Neural progenitor cell (in vitro differentiated cells): ENCODE data around the gene PTPRN2. TPM values are rescaled to one million over a fixed set of nuclear protein-coding genes. Genes with fewer than 3 reads are reported as not detected.

Experiments
- DNase-seq: peaks from one replicate; pipeline ENCODE4 v3.0.0-alpha.2; 2016; ENCODE audit warnings: low spot score
- H2AFZ ChIP-seq: fragments of 200-600 bp; sonication (generic); replicated peaks from 2 replicates; pipeline ENCODE4 v1.6.1; 2016; ENCODE audit warnings: antibody characterized with exemption
- H3F3A ChIP-seq: fragments of 200-600 bp; sonication (generic); 2 replicates; pipeline ENCODE4 v1.6.1; 2016; ENCODE audit warnings: antibody characterized with exemption, low read depth
- H3K27ac ChIP-seq: fragments of 200-600 bp; sonication (generic); 2 replicates; pipeline ENCODE4 v1.5.1; 2016; ENCODE audit warnings: mild to moderate bottlenecking
- H3K27me3 ChIP-seq: fragments of 200-600 bp; sonication (generic); 2 replicates; pipeline ENCODE4 v1.6.1; 2016; ENCODE audit warnings: mild to moderate bottlenecking, moderate library complexity
- H3K36me3 ChIP-seq: fragments of 200-600 bp; sonication (generic); 2 replicates; pipeline ENCODE4 v1.5.1; 2016
- H3K4me1 ChIP-seq: fragments of 200-600 bp; sonication (generic); 2 replicates; pipeline ENCODE4 v1.6.1; 2016; ENCODE audit warnings: mixed run types
- H3K4me2 ChIP-seq: fragments of 200-600 bp; sonication (generic); 2 replicates; pipeline ENCODE4 v1.6.1; 2016
- H3K4me3 ChIP-seq: fragments of 200-600 bp; sonication (generic); 2 replicates; pipeline ENCODE4 v1.5.1; 2016
- H3K79me2 ChIP-seq: fragments of 200-600 bp; sonication (generic); 2 replicates; pipeline ENCODE4 v1.6.1; 2016; ENCODE audit warnings: low read depth
- H3K9ac ChIP-seq: fragments of 200-600 bp; sonication (generic); 2 replicates; pipeline ENCODE4 v1.6.1; 2016
- H3K9me3 ChIP-seq: fragments of 200-600 bp; sonication (generic); 2 replicates; pipeline ENCODE4 v1.5.1; 2016; ENCODE audit warnings: low read depth
- H4K20me1 ChIP-seq: fragments of 200-600 bp; sonication (generic); 2 replicates; pipeline ENCODE4 v1.6.1; 2016; ENCODE audit warnings: low read depth
- H3K27ac Mint-ChIP-seq: 3 replicates; pipeline ENCODE4 v1.8.0; 2021; ENCODE audit warnings: mixed read lengths
- H3K27me3 Mint-ChIP-seq: 2 replicates; pipeline ENCODE4 v1.8.0; 2022; ENCODE audit warnings: low read depth, mild to moderate bottlenecking, inconsistent platforms, moderate library complexity, mixed read lengths; ENCODE audit not compliant: insufficient read depth
- H3K36me3 Mint-ChIP-seq: 3 replicates; pipeline ENCODE4 v1.8.0; 2021; ENCODE audit warnings: mixed read lengths
- H3K4me1 Mint-ChIP-seq: 3 replicates; pipeline ENCODE4 v1.8.0; 2021; ENCODE audit warnings: mixed read lengths
- H3K4me3 Mint-ChIP-seq: 3 replicates; pipeline ENCODE4 v1.8.0; 2021; ENCODE audit warnings: mild to moderate bottlenecking, moderate library complexity, mixed read lengths
- H3K9me3 Mint-ChIP-seq: 3 replicates; pipeline ENCODE4 v1.8.0; 2020; ENCODE audit warnings: mixed read lengths
- CTCF ChIP-seq: fragments of 200-600 bp; sonication (generic); IDR thresholded peaks from 2 replicates; pipeline ENCODE4 v1.5.1; 2017; ENCODE audit warnings: antibody characterized with exemption, mild to moderate bottlenecking
- EZH2 ChIP-seq: fragments of 200-600 bp; sonication (generic); IDR thresholded peaks from 2 replicates; pipeline ENCODE4 v1.6.1; 2017; ENCODE audit warnings: antibody characterized with exemption, mild to moderate bottlenecking, moderate library complexity
- EZH2phosphoT487 ChIP-seq: fragments of 200-600 bp; sonication (generic); IDR thresholded peaks from 2 replicates; pipeline ENCODE4 v1.6.1; 2017; ENCODE audit warnings: antibody characterized with exemption
- total RNA-seq: library from RNA; depleted of rRNA; stranded (reverse); fragments of >200 nt; gene quantifications from 2 replicates; pipeline ENCODE4 v1.2.3, GENCODE V29; 2015; ENCODE audit warnings: low replicate concordance

Gene PTPRN2
- total RNA-seq, 1 donor from 2014 or later = 3.0 TPM

DNA sequence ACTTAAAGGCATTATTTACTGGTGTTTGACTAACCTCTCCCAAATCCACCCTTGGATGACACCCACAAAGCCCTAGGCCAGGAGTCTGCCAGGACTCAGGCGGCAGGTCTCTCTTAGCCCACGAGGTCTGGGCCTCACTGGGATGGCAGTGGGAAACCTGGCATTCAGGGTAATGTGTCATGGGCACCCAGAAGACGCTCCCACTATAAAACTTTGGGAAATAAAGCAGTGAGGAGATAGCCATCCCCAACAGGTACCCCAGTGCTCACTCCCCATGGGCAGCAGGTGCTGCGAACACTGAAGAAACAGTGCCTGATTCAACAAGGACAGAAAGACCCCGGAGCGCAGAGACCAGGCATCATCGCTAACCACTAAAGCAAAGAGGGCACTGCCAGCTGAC lies 14.4 kb upstream of the PTPRN2 start:
- no peaks in the 10 kb centered on the region for H3K27me3 Mint-ChIP-seq

DNA sequence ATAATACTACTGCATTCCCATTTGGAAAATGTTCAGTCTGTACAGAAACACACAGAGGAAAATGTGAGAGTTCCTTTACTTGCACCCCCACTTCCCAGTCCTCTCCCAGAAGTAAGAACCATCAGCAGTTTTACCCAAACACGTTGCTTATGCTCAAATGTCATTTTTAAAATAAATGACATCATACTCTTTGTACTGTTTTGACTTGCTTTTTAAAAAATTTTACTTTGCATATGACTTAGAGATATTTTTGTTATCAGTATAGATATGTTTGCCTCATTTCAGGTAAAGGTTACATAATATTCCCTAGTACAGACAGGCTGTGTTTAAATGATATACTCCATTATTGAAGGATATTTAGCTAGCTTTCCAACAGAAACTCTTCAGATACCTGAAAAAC lies 13.5 kb upstream of the PTPRN2 start:
- no peaks in the 10 kb centered on the region for H3K36me3 Mint-ChIP-seq
- H3F3A ChIP-seq = no peaks in the 10 kb centered on the region
- peaks cover 1% of the 10 kb centered on the region for H3K27me3 Mint-ChIP-seq
- no peak overlapping the region for H3K27ac ChIP-seq
- H3K36me3 ChIP-seq = no peaks in the 10 kb centered on the region
- H3K4me3 ChIP-seq = no peak overlapping the region
- TF ChIP-seq CTCF = no peak
- no peak for TF ChIP-seq EZH2
- TF ChIP-seq EZH2phosphoT487 = no peak
- no peaks in the 10 kb centered on the region for H4K20me1 ChIP-seq
- H3K4me2 ChIP-seq = no peak overlapping the region
- H3K4me1 ChIP-seq = no peaks in the 10 kb centered on the region
- H3K9me3 Mint-ChIP-seq = no peaks in the 10 kb centered on the region
- no peak overlapping the region for H3K4me3 Mint-ChIP-seq
- H3K9ac ChIP-seq = no peak overlapping the region
- no peaks in the 10 kb centered on the region for H3K27me3 ChIP-seq
- no peaks in the 10 kb centered on the region for H3K9me3 ChIP-seq
- H3K79me2 ChIP-seq = no peaks in the 10 kb centered on the region
- no peak overlapping the region for H2AFZ ChIP-seq
- no peak overlapping the region for H3K27ac Mint-ChIP-seq
- H3K4me1 Mint-ChIP-seq = no peaks in the 10 kb centered on the region
- DNase-seq = no peak

More for the DNA sequence above, 14.4 kb upstream of the PTPRN2 start:
- H3K27ac ChIP-seq = no peak overlapping the region
- TF ChIP-seq CTCF (no peak), EZH2phosphoT487 (no peak), EZH2 (no peak)
- Mint-ChIP-seq H3K36me3 (no peaks in the 10 kb centered on the region), H3K27ac (no peak overlapping the region), H3K9me3 (no peaks in the 10 kb centered on the region), H3K4me1 (no peaks in the 10 kb centered on the region), H3K4me3 (no peak overlapping the region)
- no peaks in the 10 kb centered on the region for H3K79me2 ChIP-seq
- no peaks in the 10 kb centered on the region for H3F3A ChIP-seq
- H3K27me3 ChIP-seq = no peaks in the 10 kb centered on the region
- no peak overlapping the region for H2AFZ ChIP-seq
- no peak for DNase-seq
- no peak overlapping the region for H3K9ac ChIP-seq
- H4K20me1 ChIP-seq = no peaks in the 10 kb centered on the region
- H3K4me1 ChIP-seq = no peaks in the 10 kb centered on the region
- no peak overlapping the region for H3K4me3 ChIP-seq
- H3K9me3 ChIP-seq = no peaks in the 10 kb centered on the region
- H3K36me3 ChIP-seq = no peaks in the 10 kb centered on the region
- H3K4me2 ChIP-seq = no peak overlapping the region

DNA sequence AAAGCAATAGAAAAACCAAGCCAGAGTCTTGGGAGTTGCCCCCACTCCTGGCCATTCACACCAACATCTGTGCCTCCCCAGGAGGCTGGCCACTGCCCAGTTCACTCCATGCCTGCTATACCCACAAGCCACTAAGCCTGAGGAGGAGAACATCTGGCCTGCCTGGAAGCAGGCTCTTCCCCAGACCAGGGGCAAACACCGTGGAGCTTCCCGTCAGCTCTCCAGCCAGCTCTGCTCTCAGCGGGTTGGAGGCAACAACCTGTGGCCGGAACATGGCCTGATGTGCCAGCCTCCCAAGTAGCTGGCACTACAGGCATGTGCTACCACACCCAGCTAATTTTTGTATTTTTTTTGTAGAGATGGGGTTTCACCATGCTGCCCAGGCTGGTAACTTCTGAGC lies 9.1 kb upstream of the PTPRN2 start:
- Histone ChIP-seq H3K9me3 (no peaks in the 10 kb centered on the region), H4K20me1 (no peaks in the 10 kb centered on the region), H3K79me2 (no peaks in the 10 kb centered on the region), H3K9ac (no peak overlapping the region), H3K4me1 (no peaks in the 10 kb centered on the region), H3K27ac (no peak overlapping the region), H3F3A (no peaks in the 10 kb centered on the region), H3K27me3 (peaks cover 15% of the 10 kb centered on the region), H3K36me3 (no peaks in the 10 kb centered on the region), H2AFZ (no peak overlapping the region), H3K4me3 (no peak overlapping the region), H3K4me2 (no peak overlapping the region)
- H3K27me3 Mint-ChIP-seq = peaks cover 2% of the 10 kb centered on the region
- DNase-seq = no peak
- peaks cover 1% of the 10 kb centered on the region for H3K9me3 Mint-ChIP-seq
- no peak overlapping the region for H3K4me3 Mint-ChIP-seq
- no peaks in the 10 kb centered on the region for H3K4me1 Mint-ChIP-seq
- H3K27ac Mint-ChIP-seq = no peak overlapping the region
- TF ChIP-seq CTCF = no peak
- no peak for TF ChIP-seq EZH2phosphoT487
- TF ChIP-seq EZH2 = no peak
- H3K36me3 Mint-ChIP-seq = no peaks in the 10 kb centered on the region

DNA sequence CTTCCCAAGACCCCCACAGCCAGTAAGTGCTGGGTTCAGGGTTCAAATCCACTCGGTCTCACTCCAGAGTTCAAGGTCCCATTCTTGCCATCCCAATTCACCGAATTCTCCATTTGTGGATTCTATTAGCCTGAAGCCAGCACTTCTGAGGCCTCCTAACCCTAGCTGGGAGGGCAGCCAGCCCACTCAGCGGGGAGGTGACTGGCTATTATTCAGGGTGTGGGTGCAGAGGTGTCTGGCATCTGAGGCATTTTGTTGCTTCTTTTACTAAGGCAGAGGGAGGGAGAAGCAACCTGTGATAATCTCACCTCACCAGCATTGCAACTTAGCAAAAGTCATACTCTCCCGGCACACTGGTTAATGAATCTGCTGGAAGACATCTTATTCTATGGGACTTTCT lies 8.7 kb upstream of the PTPRN2 start:
- Mint-ChIP-seq H3K4me3 (no peak overlapping the region), H3K27me3 (peaks cover 2% of the 10 kb centered on the region), H3K36me3 (no peaks in the 10 kb centered on the region), H3K9me3 (peaks cover 1% of the 10 kb centered on the region), H3K4me1 (no peaks in the 10 kb centered on the region), H3K27ac (no peak overlapping the region)
- no peaks in the 10 kb centered on the region for H3F3A ChIP-seq
- H3K27me3 ChIP-seq = peaks cover 19% of the 10 kb centered on the region
- H3K9ac ChIP-seq = no peak overlapping the region
- TF ChIP-seq CTCF = no peak
- no peak for TF ChIP-seq EZH2
- TF ChIP-seq EZH2phosphoT487 = no peak
- H3K9me3 ChIP-seq = no peaks in the 10 kb centered on the region
- H3K4me1 ChIP-seq = no peaks in the 10 kb centered on the region
- no peak overlapping the region for H2AFZ ChIP-seq
- no peaks in the 10 kb centered on the region for H3K79me2 ChIP-seq
- no peak overlapping the region for H3K4me3 ChIP-seq
- H3K36me3 ChIP-seq = no peaks in the 10 kb centered on the region
- H3K4me2 ChIP-seq = no peak overlapping the region
- H4K20me1 ChIP-seq = no peaks in the 10 kb centered on the region
- no peak overlapping the region for H3K27ac ChIP-seq
- DNase-seq = no peak
